Hepatic stellate cell (primary cell): ENCODE data around the gene PGF.

Experiments
- DNase-seq: peaks from one replicate; pipeline ENCODE4 v3.0.0; 2011; ENCODE audit warnings: low spot score

PGF gene

DNA sequence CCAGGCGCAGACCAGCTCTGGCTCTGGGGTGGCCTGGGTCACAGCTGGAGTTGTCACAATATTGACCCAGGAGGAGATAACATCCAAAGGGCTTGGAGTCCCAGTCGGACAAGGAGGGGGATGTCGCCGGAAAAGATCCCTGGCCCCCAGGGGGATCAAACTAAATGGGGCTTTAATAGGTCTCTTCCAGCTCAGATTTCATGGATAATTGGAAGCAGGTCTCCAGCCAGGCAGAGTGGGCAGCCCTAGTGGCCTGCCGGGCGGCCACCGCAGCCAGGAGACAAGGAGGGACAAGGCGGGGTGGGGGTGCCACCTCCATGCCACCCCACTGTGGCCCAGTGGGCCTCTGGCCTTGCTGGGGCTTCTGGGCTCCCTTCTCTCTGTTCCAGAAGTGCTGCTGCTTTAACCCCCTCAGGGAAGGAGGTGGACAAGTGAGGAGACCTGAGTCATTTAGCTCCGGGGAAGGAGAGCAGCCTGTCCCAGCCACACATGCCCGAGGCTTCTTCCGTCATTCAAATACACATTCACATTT is 23.1 kb upstream of the PGF start:
- no peak for DNase-seq

DNA sequence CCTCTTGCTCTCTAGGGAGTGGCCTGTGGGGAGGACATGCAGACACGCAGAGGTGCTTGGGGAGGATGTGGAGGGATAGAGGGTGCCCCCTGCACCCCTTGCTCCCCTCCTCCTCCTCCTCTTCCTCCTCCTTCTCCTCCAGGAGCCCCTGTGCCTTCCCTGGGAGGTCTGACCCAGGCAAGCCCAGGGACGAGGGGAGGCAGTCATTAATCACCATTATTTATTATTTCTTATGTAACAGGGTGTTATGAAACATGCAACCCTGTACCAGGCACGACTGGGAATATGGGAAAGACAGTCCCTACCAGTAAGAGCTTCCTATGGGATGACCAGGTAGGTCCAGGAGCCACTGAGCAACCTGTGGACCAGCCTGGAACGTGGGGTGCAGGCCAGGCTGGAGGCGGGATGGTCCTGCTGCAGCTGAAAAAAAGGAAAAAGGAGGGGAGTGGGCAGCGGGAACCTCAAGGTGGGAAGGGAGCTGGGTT is 22.5 kb upstream of the PGF start:
- no peak for DNase-seq

DNA sequence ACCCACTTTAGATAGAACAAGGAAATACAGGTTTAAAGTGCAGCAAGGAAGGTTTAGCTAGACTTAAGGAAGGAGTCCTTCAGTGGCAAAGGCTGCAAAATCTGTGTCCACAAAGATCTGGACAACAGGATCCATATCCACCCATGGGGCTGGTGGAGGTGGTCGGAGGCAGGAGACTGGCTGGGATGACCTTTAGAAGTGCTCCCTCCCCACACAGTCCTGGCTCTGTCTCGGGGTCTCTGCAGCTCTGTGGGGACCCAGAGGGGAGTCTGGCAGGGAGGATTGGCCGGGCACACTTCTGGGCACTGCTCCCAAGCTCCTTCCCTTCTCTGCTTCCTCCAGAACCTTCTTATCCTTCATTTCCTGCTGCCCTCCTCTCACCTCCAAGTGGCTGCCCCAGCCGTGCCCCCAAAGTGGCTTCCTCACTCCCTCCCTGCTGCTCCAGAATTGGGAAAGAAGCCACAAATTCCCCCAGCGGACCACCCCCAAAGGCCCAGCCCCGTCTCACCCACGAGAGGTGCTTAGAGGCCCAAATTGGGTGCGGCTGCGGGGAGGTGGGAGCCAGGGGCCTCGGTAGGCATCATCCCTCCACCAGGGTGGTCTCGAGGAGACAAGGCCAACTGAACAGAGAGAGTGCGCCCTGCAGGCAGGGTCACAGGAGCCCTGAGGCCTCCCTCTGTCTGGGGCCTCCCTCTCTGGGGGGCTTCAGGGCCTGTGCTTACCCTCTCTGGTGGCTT is 21.9 kb upstream of the PGF start:
- no peak for DNase-seq

DNA sequence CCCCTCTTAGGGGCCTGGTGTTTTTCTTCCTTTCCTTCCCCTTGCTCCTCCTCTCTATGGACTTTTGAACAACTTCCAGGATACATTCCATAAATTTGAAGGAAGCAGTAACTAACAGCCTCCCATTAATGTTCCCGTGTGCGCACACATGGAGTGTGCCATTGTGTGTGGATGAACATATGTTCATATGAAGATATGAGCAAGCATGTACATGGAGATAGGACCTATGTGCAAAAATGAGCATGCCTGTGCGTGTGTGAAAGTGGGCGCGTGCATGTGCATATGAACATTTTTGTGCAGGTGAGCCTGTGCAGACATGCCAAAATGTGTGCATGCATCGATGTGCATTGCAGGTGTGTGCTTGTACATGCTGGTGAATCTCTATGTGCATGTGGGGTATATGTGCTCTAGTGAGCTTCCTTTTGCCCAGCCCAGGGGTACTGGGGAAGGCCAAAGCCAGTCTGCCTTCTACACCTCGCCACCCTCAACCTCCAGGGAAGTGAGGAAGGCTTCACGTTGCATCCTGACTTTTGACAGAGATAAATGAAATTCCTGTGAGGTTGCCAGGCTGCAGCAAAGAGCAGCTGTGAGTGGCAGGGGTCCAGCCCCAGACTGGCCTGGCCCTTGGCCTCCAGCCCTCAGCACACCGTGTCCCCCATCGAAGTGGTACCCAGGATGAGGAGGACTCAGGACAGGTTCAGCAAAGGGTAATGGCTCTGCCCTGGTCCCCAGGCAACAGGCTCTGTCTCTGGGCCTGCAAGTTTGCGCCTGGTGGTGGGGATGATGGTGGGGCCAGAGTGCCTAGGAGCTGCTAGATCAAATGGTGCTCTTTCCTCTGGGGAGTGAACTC is 21.1 kb upstream of the PGF start:
- no peak for DNase-seq

DNA sequence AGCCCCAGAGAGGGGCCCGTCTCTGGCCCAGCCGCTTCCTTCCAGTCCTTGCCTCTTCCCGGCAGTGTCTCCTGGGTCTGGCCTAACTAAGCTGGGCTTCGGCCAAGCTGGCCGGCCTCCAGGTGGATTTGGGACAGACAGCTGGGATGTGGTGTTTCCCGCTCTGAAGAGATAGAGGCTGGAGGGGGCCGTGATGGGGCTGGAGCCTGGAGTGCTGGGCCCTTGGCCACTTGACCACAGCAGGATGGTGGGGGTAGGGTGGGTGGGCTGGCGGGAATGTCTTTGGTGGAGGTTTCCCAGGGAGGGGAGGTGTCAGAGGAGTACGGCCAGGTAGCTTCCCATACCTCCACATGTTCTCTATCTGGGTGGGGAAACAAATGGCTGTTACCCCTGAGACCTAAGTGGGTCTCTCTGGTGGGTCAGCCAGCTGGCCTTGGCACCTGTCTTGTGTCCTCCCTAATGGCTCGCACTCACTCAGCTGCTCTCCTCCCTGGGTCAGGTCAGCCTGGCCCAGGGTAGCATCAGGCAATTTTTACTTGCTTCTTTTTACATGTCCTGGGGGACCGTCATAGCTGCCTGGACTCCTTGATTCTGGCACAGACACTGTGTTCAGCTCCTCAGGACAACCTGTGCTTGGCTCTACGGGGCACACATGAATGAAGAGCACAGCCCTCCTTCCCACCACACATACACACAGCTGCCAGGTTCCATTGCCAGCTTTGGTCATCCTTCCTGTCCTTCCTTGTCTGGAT is 19.8 kb upstream of the PGF start:
- DNase-seq, result no peak

DNA sequence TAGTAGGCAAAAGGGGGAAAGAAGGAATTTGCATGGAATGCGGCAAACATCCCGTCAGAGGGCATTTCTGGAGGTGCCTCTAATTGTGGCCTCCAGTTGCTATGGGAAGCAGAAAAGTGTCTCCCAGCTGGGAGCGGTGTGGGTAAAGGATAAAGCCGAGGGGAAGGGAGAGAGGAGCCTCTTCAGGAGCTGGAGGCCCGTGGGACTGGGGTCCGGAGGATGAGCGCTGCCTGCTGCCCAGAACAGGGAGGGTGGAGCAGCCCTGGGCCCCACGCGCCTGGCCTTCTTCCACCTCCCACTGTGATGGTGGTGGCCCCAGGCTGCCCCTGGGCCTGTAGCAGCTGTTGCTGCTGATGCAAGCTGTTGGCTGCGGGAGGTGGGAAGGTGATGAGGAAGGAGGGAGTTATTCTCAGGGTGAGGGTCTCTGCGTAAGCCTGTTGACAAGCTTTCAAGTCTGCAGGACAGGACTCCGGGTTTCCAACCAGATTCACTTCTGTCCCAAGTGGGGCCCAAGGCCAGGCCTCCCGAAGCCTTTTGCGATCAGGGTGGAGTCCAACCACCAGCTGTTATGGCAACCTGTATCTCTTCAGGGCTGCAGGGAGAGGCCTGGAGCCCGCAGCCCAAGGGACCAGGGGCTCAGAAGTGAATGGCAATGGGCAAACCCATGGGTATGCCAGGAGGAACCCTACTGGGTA is 19.1 kb upstream of the PGF start:
- no peak for DNase-seq

GRCh38 chr14:74973905-74974363 is 18.5 kb upstream of the PGF start:
- no peak for DNase-seq

DNA sequence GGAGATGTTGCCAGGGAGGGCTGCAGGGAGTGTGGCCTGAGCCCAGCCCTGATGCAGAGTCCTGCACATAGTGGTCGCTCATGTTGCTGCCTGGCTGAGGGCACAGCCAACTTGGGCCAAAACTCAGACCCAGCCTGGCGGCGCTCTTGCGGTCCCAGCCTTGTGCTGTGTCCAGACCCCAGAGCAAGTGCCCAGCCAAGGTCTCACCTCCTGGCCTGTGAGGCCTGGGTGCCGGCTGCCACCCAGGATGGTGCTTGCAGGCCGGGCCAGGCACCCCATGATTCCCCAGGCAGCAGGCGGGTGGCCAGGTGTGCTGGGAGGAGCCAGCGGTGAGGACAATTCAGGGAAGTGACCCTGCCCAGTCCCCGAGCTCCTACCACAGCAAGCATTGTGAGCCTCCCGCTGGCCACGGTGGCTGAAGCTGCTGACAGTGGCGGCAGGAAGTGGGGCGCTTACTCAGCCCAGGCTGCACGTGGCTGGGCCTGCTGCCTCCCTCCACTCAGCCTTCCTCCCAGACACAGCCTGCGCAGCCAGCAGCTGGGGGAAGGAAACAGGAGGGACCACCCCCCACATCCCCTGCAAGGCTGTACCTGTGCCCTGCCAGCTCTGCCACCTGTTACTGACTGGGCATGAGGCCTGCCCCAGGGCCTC is 17.7 kb upstream of the PGF start:
- peak; percentile 59 for DNase-seq

DNA sequence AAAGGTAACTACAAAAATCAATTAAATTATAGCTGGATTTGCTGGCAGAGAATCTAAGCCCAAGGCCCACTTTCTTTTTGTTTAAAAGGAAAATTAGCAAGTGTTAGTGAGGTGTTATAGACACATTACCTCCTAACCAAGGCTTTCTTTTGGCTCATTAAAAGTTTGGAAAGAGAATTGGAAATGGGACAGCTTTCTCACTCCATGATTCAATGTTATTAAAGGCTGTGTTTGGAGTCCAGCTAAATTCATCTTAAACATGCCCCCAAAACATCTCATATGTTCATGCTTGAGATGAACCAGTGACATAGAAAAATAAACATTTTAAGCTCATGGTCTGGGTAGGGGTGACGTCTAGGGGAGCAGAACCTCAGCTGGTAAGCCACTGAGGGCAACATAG is 13.4 kb upstream of the PGF start:
- DNase-seq, result no peak

GRCh38 chr14:74965486-74966153 is 10.2 kb upstream of the PGF start:
- no peak for DNase-seq

DNA sequence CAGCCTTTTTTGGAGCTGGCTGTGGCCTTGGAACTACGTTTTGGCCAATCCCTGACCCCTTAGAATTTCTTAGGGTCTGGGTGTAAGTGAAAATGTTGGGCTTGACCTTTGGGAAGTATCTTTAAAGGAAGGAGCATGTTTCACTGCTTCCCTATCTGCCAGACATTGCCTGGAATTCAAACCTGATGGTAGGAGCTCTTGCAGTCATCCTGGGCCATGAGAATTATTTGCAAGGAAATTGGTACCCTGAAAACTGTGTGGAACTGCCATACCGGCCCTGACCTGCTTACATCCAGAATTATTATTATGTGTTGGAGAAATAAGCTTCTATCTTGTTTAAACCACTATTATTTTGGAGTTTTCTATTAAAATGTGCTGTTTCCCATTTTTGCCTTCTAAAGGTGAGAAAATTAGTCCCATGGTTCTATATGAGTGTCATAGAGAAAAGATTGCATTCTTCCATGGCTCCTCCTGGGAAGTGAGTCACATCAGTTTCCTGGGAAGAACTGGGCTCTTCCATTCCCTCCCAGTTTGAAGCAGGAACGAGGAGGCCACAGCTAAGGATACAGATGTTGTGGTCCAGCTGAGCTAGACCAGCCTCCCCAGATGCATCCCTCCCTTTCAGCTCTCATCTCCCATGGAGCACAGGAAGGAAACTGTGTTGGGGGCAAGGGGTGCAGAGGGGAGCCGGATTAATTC is 9.5 kb upstream of the PGF start:
- peak; percentile 68 for DNase-seq

- no peak for DNase-seq
These were observed 8.4 kb upstream of the PGF start for GRCh38 chr14:74963705-74964271.

DNA sequence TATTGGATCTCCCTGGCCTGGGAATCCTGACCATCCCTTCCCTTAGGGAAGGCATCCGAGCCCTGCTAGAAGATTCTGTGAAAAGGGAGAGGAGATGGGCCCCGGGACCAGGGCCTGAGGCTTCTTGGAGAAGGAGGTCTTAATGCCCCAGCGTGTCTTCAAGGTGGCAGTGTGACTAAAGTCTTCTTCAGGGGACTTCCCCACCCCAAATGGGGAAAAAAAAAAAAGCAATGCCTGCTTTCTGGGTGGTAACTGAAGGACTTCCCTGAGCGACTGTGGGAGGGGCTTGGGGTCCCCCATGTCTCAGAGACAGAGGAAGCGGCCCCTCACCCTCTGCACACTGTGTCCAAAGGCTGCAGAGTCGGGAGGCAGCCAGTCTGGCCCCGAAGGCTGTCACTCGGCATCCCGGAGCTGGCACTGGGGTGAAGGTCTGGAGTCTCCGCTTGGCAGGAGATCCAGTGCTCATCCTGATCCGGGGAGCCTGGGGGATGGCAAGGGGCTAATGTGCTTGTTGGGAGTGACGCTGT is 7.8 kb upstream of the PGF start:
- DNase-seq, result no peak

DNA sequence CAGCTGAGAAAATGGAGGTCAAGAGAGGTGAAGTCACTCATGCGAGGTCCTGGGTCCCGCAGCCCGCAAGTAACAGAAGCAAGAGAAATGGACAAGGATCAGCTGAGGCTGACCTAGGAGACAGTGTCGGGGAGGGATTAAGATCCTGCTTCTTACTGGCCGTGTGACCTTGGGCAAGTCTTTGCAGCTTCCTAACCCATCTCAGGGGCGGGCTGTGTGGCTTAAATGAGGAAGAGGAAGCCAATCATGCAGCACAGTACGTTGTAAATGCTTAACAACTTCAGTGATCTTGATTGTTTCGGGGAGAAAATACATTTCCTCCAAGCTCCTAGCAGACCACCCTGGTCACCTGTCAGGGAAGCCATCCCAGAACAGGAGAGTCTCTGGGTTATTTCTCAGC is 7.1 kb upstream of the PGF start:
- no peak for DNase-seq

GRCh38 chr14:74962046-74962445 is 6.6 kb upstream of the PGF start:
- no peak for DNase-seq

DNA sequence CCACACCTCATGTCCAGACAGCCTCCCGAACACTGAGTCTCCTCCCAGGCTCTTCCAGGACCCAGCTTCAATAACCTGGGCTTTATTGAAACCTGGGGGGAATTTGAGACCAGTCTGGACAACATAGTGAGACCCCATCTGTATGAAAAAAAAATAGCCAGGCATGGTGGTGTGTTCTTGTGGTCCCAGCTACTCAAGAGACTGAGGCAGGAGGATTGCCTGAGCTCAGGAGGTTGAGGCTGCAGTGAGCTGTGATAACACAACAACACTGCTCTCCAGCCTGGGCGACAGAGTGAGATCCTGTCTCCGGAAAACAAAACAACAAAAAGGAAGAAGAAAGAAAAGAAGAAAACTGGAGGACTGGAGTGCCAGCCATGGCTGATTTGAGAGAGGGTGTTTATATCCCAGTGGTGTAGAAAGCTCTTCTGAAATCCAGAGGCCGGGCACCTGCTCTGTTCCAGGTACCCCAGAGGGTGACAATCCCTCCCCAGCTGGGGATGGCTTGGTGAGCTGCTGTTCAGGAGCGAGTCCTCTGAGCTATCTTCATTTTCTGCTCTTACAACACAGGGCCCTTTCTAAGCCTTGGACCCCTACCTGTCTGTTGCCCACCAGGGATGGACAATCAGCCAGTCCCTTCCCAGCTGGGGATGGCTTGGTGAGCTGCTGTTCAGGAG is 6.0 kb upstream of the PGF start:
- no peak for DNase-seq

DNA sequence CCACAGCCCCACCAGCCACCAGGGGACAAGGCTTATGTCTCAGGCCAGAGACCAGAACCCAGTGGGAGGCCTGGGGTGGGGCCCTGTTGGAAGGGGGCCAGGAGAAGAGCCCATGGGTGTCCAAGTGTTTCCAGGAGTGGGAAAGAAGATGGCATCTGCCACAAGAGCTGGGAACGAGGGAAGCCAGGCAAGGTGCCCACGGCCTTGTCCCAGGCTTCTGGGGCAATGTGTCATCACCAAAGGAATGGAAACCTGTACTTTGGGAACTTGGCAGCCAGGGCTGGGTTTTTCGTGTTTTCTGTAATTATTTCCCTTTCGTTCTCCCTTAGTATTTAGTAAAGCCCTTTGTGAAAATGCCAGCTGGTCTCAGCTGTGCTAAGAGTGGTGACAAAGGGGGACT is 5.3 kb upstream of the PGF start:
- no peak for DNase-seq

- no peak for DNase-seq
These were observed 4.3 kb upstream of the PGF start for GRCh38 chr14:74959596-74960180.
